ENCODE measurements around the gene SMTN. TPM values are rescaled to one million over a fixed set of nuclear protein-coding genes. Genes with fewer than 3 reads are reported as not detected.
"Not testable (repeated sequence)": the region's sequence is repeated elsewhere in the genome, so short reads cannot be mapped to it uniquely, and the experiment has no call there.

The SMTN gene
- polyA plus RNA-seq, 3 donors: 31.1 to 53.1 (median 49.2) TPM

GRCh38 chr22:31085493-31085824 lies 4.3 kb downstream of the SMTN start:
- no peak for DNase-seq (ENCODE audit: extremely low read depth in 1 of 11, low read depth in 9 of 11, low spot score in 4 of 11)

- DNase-seq (ENCODE audit: extremely low read depth in 1 of 11, low read depth in 9 of 11, low spot score in 4 of 11): no peak
These were observed 4.8 kb downstream of the SMTN start for GRCh38 chr22:31085928-31086327.

- DNase-seq (ENCODE audit: extremely low read depth in 1 of 11, low read depth in 9 of 11, low spot score in 4 of 11): no peak
These were observed 5.7 kb downstream of the SMTN start for GRCh38 chr22:31086703-31087330.

GRCh38 chr22:31087744-31088215 lies 6.7 kb downstream of the SMTN start:
- DNase-seq (ENCODE audit: extremely low read depth in 1 of 11, low read depth in 9 of 11, low spot score in 4 of 11): no peak

- DNase-seq (ENCODE audit: extremely low read depth in 1 of 11, low read depth in 9 of 11, low spot score in 4 of 11): no peak
These were observed 7.3 kb downstream of the SMTN start for GRCh38 chr22:31088233-31088986.

- no peak for DNase-seq (ENCODE audit: extremely low read depth in 1 of 11, low read depth in 9 of 11, low spot score in 4 of 11)
These were observed 8.3 kb downstream of the SMTN start for GRCh38 chr22:31089160-31090100.

GRCh38 chr22:31090217-31091085 lies 9.3 kb downstream of the SMTN start:
- no peak for DNase-seq (ENCODE audit: extremely low read depth in 1 of 11, low read depth in 9 of 11, low spot score in 4 of 11)

GRCh38 chr22:31091106-31091975 lies 10.2 kb downstream of the SMTN start:
- DNase-seq (ENCODE audit: extremely low read depth in 1 of 11, low read depth in 9 of 11, low spot score in 4 of 11): no peak

- DNase-seq (ENCODE audit: extremely low read depth in 1 of 11, low read depth in 9 of 11, low spot score in 4 of 11): no peak
These were observed 11.0 kb downstream of the SMTN start for GRCh38 chr22:31092161-31092560.

GRCh38 chr22:31093086-31093850 lies 12.2 kb downstream of the SMTN start:
- no peak for DNase-seq (ENCODE audit: extremely low read depth in 1 of 11, low read depth in 9 of 11, low spot score in 4 of 11)

- DNase-seq (ENCODE audit: extremely low read depth in 1 of 11, low read depth in 9 of 11, low spot score in 4 of 11): no peak
These were observed 13.0 kb downstream of the SMTN start for GRCh38 chr22:31094021-31094551.

- DNase-seq (ENCODE audit: extremely low read depth in 1 of 11, low read depth in 9 of 11, low spot score in 4 of 11): no peak
These were observed 13.6 kb downstream of the SMTN start for GRCh38 chr22:31094741-31095140.

- DNase-seq (ENCODE audit: extremely low read depth in 1 of 11, low read depth in 9 of 11, low spot score in 4 of 11): no peak
These were observed 14.6 kb downstream of the SMTN start for GRCh38 chr22:31095637-31096249.

- no peak for DNase-seq (ENCODE audit: extremely low read depth in 1 of 11, low read depth in 9 of 11, low spot score in 4 of 11)
These were observed 15.7 kb downstream of the SMTN start for GRCh38 chr22:31096657-31097279.

- DNase-seq (ENCODE audit: extremely low read depth in 1 of 11, low read depth in 9 of 11, low spot score in 4 of 11): not testable (repeated sequence)
These were observed 16.4 kb downstream of the SMTN start for GRCh38 chr22:31097539-31097938.
